T follicular helper cell (primary cell): Measurements from ENCODE around the gene TPGS1.
"Not testable (repeated sequence)": the region's sequence is repeated elsewhere in the genome, so short reads cannot be mapped to it uniquely, and the experiment has no call there.

Experiments used
- DNase-seq: peaks from one replicate; pipeline ENCODE4 v3.0.0-alpha.2; 2020; ENCODE audit warnings: low read depth

TPGS1 gene

DNA sequence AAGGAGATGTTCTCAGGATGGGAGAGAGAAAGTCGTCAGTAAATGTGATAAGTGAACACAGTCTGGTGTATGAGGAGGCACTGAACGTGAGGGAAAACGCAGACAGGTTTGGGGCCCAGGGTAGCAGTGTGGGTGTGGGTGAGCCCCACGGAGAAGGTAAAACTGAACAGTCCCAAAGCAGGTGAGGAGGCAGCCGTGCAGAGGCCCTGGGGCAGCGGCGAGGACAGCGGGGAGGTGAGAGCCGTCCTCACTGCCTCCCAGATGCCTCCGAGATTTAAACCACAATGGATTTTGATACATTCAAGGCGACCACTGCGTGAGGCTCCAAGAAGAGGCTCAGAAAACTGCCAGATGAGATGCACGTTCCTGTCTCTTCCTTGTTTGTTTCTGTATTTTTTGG lies 31.9 kb upstream of the TPGS1 start:
- DNase-seq, result no peak

DNA sequence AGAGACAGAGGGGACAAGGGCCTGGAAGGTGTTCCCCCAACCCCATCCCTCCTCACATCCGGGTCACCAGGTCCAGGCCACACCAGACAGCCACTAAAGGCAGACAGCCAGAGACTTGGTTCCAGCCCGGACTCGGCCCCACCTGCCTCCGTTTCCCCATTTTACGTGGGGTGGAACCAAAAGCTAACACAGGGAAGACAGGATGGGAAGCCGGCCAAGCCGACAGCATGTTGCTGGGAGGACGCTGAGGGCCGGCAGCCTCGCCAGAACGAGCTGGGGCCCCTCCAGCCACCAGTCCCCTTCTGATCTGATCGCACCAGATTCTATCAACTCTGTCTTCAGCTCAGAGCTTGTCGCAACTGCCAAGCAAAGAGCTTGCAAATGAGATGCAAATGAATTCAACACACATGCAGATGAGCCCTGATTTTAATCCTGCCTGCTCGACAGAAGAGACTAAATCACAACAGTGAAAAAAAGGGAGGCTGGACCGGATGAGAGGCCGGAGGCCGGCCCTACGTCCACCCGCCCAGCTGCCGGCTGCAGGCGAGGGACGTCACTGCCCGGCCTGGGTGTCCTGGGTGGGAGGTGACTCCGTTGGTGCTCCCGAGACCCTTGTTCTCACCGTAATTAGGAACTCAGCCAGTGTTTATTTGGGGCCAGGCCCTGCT lies 28.9 kb upstream of the TPGS1 start:
- DNase-seq, result no peak

DNA sequence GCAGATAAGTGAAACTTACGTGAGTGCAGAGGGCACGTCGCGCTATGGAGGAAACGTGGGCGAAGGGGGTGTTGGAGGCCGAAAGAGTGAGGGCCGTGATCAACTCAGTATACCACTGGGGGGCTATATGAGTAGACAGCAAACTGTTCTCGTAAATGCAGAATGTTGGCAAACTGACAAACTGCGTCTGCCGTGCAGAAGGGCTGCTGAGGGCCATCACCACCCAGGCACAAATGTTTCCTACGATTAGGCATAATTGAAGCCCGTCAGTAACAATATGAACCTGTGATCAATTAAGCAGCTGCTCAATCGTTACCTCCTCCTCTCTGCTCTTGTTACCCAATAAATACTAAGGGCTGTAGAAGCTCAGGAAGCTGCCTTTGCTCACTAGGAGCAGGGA lies 28.3 kb upstream of the TPGS1 start:
- DNase-seq, result no peak

DNA sequence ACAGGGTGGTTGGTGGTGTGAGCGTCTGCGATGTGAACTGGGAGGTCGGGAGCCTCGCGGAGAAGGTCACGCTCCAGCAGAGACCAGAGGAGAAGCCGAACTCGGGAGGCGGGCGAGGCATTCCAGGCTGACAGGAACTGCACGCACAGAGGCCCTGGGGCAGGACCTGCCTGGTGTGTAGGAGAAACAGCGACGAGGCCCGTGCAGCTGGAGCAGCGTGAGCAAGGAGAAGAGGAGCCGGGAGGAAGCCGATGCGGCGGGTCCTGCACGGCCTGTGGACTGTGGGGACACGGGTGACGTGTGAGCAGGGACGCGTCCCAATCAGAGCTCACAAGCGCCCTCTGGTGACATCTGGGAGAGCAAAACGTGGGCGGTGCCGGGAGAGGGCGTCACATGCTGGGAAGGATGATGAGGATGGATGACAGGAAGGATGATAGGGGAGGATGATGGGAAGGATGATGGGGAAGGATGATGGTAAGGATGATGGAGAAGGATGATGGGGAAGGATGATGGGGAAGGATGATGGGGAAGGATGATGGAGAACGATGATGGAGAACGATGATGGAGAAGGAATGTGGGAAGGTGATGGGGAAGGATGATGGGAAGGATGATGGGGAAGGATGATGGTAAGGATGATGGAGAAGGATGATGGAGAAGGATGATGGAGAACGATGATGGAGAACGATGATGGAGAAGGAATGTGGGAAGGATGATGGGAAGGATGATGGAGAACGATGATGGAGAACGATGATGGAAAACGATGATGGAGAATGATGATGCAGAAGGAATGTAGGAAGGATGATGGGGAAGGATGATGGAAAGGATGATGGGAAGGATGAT lies 27.1 kb upstream of the TPGS1 start:
- DNase-seq, result peak; percentile 37

DNA sequence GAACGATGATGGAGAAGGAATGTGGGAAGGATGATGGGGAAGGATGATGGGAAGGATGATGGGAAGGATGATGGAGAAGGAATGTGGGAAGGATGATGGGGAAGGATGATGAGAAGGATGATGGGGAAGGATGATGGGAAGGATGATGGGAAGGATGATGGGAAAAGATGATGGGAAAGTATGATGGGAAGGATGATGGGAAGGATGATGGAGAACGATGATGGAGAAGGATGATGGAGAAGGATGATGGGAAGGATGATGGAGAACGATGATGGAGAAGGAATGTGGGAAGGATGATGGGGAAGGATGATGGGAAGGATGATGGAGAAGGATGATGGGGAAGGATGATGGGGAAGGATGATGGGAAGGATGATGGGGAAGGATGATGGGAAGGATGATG lies 26.2 kb upstream of the TPGS1 start:
- not testable (repeated sequence) for DNase-seq

DNA sequence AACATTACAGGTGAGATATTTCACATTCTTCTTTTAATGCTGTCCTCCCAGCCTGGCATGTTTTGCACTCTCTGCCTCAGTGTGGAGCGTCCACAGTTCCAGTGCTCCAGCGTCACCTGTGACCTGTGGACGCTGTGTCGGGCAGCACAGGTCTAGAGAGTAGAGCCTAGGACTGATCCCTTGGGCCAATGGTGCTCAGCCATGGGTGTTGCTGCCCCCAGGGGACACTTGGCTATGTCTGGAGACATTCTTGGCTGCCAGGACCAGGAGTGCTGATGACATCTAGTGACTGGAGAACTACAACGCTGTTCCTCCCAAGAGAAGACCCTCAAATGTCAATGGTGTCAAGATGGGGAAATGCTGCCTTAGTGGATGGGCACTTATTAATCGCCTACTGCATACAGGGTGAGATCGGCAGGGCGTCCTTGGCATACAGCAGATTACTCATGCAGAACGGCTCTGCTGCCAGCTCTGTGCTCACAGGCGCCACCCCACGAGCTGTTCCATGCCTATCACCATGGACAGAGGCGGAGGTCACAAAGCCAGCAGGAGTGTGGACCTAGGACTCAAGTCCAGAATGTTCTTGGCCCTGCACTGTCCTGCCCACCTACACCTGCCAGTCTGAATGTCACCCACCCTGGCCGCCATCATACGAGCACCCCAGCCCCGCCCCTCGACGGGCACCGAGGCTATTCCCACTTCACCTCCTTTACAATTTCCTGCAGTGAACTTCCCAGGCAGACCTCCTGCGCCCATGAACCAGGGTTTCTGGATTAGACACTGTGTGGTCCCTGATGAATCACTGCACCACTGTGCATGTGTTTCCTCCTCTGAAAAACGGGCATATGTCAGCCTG lies 24.9 kb upstream of the TPGS1 start:
- DNase-seq, result no peak

DNA sequence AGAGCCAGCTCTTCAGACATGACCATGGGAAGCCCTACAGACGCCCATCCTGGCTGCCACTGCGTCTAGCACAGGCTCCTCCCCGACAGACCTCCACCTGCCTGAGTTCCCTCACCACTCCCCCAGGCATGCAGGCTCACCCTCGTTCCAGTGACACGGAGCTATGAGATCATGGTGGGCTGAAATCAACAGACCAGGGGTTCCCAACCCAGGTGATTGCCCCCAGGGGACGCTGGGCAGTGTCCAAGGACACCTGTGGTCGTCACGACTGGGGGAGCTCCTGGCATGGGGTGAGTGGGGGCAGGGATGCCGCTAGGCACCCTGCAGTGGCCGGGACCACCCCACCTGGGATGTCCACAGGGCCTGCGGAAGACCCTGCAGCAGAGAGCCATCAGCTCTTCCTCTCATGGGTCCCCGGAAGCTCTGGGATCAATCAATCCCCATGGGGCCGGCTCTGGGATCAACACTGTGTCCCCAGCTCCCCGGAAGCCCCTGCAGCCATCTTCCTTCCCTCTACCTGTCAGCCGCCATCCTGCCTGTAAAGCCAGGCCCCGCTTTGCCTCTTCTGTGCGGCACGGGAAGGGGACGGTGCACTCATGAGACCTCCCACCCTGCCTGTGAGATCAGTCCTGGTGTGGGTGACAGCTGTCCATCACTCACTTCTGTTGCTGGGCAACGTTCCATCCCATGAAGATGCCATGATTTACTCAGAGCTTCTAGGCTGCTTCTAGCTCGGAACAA lies 23.8 kb upstream of the TPGS1 start:
- no peak for DNase-seq

DNA sequence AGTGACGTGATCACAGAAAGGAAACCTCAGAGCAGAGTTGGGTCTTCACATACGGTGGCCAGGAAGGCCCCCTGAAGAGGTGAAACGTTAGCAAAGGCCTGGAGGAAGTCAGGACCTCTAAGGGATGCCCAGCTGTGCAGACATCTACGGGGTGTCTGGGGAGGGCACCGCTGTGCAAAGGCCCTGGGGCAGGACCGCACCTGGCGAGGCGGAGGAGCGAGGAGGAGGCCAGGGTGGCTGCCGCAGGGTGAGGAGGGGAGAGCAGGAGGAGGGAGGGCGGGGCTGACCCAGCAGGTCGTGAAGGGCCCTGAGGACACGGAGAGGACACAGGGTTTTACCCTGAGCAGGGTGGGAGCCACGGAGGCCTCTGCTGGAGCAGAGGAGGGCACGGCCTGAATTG lies 22.8 kb upstream of the TPGS1 start:
- DNase-seq, result no peak

DNA sequence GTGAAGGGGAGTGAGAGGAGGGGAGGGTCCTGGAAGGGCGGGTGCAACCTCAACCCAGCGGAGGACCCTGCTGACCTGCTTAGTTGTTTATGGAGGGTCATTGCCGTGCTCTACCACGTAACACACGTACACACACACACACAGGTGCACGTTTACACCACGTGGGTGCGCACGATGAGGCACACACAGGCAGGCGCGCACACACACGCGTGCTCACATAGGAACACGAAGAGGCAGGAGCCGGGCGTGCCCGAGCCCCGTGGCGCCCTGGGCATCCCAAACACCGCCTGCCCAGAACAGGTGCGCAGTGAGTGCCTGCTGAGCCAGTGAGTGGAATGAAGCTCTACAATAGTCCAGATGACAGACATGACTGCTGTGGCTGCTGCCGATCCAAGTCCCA lies 22.2 kb upstream of the TPGS1 start:
- DNase-seq, result no peak

DNA sequence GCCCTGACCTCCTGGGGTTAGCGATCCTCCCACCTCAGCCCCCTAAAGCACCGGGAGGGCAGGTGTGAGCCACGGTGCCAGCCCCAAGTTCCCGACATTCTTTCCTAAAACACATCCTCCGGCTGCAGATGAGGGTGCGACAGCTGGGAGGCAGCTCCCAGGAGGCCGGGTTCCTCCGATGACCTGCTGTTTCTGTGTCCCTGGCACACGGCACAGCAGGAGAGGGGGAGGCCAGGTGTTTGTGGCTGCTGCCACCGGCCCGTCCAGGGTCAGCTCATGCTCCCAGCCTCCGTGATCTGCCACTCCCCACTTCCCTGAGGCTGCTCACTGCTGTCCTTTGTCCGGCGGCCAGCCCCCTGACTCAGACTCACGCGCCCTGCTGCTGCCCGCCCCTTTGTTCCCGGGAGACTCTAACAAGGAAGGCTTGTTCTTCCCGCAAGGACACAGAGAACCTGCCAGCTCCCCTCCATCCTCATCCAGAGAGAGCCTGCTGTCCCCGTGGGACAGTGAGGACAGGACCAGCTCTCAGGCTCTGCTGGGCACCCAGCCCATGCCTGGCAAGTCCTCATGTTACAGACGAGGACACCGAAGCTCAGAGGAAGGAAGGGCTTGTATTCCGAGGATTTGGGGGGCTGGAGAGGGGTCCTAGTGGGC lies 21.6 kb upstream of the TPGS1 start:
- DNase-seq, result no peak

DNA sequence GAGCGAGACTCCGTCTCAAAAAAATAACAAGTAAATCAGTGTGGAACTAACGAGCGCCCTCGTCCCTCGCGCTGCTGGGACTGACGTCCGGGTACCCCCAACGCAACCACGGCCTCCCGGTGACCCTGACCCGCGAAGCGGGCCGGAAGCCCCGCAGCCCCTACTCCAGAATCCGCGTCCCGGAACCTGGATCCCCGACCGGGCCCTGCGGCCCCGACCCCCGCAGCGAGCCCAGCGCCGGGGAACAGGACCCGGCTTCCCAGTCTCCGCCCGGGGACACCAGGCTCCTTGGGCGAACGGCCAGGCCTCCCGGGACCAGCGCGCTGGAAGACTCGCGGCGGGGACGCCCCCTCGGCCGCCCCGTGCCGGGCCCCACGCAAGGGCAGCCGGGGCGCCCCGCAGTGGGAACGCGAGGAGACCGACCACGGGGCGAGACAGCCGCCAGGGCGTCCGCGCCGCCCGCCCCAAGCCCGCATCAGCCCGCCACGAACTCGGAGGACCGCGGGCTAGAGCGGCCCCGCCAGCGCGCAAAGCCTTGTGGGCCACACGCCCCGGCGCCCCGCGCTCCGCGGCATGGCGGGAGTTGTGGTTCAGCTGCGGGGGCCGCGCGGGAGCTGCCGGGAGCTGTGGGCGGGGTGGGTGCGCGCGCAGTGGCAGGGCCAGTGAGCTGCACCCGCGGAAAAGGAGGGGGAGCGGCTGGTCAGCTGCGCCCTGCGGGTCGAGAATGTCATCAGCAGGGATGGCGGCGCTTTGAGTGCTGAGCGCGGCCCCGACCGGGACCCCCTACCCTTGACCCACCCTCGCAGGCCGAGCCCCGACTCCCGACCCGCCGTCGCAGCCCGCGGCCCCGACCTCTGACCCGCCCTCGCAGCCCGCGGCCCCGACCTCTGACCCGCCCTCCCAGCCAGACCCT lies 18.5 kb upstream of the TPGS1 start:
- DNase-seq, result peak; percentile 87

DNA sequence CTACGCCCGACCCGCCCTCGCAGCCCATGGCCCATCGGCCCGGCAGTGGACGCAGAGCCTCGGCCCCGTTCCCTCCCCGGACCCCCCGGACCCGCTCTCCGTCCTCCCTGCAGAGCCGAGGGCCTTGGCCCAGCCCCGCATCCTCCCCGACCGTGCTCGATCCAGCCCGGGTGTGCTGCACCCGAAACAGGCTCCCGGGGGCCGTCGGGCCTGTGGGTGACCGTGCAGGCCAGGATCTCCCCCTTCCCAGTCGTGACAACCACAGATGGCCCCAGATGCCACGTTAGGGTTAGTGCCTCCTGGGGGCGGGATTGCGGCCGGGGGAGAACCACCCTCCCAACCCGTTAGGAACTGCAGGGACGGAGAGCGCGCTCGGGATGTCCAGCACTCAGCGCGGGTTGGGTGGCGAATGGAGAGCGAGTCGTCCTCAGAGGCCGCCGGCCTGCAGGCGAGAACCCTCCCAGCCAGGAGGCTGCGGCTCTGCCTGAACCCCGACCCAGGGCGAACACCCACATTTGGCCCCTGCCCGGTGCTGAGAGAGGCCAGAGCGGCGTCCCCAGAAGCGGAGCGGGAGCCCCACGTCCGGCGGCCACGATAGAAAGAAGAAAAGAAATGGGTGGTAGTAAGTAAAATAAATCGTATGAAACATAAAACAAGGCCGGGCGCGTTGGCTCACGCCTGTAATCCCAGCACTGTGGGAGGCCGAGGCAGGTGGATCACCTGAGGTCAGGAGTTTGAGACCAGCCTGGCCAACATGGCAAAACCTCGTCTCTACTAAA lies 17.7 kb upstream of the TPGS1 start:
- no peak for DNase-seq

DNA sequence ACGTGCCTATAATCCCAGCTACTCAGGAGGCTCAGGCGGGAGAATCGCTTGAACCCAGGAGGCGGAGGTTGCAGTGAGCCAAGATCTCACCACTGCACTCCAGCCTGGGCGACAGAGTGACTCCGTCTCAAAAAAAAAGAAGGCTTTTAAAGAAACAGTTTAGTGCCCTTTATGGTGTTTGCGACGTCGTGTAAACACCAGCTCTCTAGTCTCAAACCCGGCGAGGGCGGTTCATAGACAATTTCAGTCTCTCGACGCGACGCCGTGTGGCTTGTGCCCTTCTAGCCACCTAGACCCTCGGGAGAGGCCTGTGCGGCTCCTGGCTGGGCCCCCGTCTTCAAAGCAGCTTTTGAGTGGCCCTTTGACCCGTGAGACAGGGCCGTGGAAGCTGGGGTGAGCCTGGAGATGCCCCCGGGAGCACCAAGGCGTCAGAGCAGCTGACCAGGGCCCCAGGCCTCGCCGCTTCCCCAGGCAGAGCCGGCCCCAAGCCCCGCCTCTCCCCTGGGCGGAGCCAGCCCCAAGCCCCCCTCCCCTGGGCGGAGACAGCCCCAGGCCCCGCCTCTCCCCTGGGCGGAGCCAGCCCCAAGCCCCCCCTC lies 16.1 kb upstream of the TPGS1 start:
- no peak for DNase-seq

DNA sequence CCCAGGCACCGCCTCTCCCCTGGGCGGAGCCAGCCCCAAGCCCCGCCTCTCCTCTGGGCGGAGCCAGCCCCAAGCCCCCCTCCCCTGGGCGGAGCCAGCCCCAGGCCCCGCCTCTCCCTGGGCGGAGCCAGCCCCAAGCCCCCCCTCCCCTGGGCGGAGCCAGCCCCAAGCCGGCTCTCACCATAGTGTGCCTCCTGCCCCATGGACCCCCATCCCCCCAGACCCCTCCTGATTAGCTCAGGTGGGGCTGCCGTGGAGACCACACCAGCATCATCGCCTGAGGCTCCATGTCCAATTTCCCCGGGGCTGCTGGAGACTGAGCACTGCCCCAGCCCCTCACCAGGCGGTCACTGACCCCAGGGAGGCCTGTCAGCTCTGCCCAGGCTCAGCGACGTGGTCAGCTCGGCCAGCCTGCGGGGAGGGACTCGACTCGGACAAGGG lies 15.2 kb upstream of the TPGS1 start:
- DNase-seq, result peak; percentile 58

DNA sequence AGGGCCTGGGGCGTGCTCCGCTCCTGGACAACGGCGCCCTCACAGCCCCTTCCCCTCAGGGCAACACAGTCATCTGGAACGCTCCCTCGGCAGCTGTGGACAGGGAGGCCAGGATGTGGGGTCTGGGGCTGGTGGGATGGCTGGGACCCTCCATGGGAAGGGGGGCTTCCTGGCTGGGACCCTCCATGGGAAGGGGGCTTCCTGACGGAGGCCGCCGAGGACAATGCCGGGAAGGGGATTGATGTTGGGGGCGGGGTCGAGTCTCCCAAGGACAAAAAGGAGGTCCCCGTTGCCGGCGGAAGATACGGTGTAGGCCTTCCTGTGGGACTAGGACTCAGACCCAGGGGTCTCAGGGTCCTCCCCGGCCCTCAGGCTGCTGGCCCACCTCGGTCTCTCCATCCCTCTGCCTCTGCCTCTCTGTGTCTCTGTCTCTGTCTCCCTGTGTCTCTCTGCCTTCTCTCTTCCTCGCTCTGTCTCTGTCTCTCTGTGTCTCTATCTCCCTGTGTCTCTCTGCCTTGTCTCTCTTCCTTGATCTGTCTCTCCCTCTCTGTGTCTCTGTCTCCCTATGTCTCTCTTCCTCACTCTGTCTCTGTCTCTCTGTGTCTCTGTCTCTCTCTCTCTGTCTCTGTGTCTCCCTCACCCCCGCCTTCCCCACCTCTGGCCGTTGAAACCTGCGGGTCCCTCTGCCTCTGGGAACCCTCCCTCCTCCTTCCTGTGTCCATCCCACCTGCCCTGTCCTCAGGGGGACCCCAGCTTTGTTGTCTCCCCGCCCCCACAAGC lies 13.7 kb upstream of the TPGS1 start:
- DNase-seq, result no peak

DNA sequence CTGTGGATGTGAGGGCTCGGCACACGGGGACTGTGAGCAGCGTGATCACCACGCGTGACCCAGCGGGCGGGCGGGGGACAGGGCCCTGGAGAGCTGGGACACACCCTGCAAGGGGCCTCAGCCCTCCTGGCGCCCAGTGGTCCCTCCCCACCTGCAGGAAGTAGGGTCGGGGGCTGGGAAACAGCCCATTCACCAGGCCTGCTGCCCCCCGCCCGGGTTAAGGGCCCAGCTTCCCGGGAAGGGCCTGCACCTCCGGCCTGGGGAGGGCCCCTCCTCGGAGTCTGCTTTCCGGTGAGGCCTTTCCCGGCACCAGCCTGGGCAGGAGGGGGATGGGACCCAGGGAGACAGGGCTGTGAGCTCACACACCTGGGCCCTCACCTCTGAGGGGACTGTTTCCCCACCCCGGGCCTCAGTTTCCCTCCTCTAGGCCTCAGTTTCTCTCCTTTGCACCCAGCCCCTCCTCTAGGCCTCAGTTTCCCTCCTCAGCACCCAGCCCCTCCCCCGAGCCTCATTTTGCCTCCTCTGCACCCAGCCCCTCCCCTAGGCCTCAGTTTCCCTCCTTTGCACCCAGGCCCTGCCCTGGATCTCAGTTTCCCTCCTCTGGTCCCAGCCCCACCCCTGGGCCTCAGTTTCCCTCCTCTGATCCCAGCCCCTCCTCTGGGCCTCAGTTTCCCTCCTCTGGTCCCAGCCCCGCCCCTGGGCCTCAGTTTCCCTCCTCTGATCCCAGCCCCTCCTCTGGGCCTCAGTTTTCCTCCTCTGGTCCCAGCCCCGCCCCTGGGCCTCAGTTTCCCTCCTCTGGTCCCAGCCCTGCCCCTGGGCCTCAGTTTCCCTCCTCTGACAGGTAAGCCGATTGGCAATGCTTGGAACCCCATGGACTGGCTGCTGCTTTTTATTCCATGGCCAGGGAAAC lies 12.9 kb upstream of the TPGS1 start:
- DNase-seq, result no peak

DNA sequence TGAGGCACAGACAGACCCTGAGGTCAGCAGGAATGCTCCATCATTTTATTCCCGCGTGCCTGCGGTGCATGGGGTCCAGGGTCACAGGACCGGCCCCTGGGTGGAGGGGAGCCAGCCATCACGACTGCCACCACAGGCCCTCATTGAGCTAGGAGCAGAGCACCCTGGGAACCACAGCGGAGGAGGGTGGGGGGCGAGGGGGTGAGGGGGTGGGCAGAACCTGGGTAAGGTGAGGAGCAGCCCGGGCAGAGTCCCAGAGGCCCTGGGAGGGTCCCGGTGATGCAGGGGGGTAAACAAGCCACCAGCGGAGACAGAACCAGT lies 12.3 kb upstream of the TPGS1 start:
- DNase-seq, result no peak
